ENCODE results near the gene MAP3K9.

- no peak for TF ChIP-seq CTCF (IDR thresholded peaks at IDR 0.05)
- no peak for TF ChIP-seq POLR2A (IDR thresholded peaks at IDR 0.05)
- TF ChIP-seq EP300 (IDR thresholded peaks at IDR 0.05): no peak
Observed at GRCh38 chr14:70753518-70753953, 55.8 kb downstream of the MAP3K9 start.
